Hepatocyte (in vitro differentiated cells): ENCODE measurements around the gene NUP43. TPM values are rescaled to one million over a fixed set of nuclear protein-coding genes. Genes with fewer than 3 reads are reported as not detected.
"Not testable (repeated sequence)": the region's sequence is repeated elsewhere in the genome, so short reads cannot be mapped to it uniquely, and the experiment has no call there.

Experiments
- DNase-seq: peaks from one replicate; pipeline ENCODE4 v3.0.0-alpha.2; 2016; ENCODE audit warnings: low spot score
- H2AFZ ChIP-seq: fragments of 200-600 bp; sonication (generic); 2 replicates; pipeline ENCODE4 v1.6.0; 2016; ENCODE audit warnings: antibody characterized with exemption, mild to moderate bottlenecking
- H3K27ac ChIP-seq: fragments of 200-600 bp; sonication (generic); 2 replicates; pipeline ENCODE4 v1.5.1; 2016; ENCODE audit warnings: mild to moderate bottlenecking
- H3K27me3 ChIP-seq: fragments of 200-600 bp; sonication (generic); 2 replicates; pipeline ENCODE4 v1.6.1; 2016
- H3K36me3 ChIP-seq: fragments of 200-600 bp; sonication (generic); replicated peaks from 2 replicates; pipeline ENCODE4 v1.5.1; 2016; ENCODE audit warnings: low read depth; ENCODE audit not compliant: insufficient read depth
- H3K4me1 ChIP-seq: fragments of 200-600 bp; sonication (generic); 2 replicates; pipeline ENCODE4 v1.5.1; 2016; ENCODE audit warnings: mild to moderate bottlenecking, moderate library complexity; ENCODE audit not compliant: insufficient read depth
- H3K4me2 ChIP-seq: fragments of 200-600 bp; sonication (generic); 2 replicates; pipeline ENCODE4 v1.6.0; 2016
- H3K4me3 ChIP-seq: fragments of 200-600 bp; sonication (generic); 2 replicates; pipeline ENCODE4 v1.5.1; 2016; ENCODE audit warnings: mild to moderate bottlenecking
- H3K79me2 ChIP-seq: fragments of 200-600 bp; sonication (generic); 2 replicates; pipeline ENCODE4 v1.6.0; 2017; ENCODE audit warnings: mild to moderate bottlenecking
- H3K9me2 ChIP-seq: fragments of 200-600 bp; sonication (generic); replicated peaks from 2 replicates; pipeline ENCODE4 v1.6.0; 2017; ENCODE audit warnings: mild to moderate bottlenecking; ENCODE audit not compliant: insufficient read depth
- H3K9me3 ChIP-seq: fragments of 200-600 bp; sonication (generic); 2 replicates; pipeline ENCODE4 v1.5.1; 2016; ENCODE audit warnings: low read depth, mild to moderate bottlenecking
- H4K20me1 ChIP-seq: fragments of 200-600 bp; sonication (generic); 2 replicates; pipeline ENCODE4 v1.6.0; 2016; ENCODE audit warnings: mild to moderate bottlenecking; ENCODE audit not compliant: insufficient read depth, poor library complexity, severe bottlenecking
- CTCF ChIP-seq: fragments of 200-600 bp; sonication (generic); IDR thresholded peaks from 2 replicates; pipeline ENCODE4 v1.5.1; 2016; ENCODE audit warnings: antibody characterized with exemption, mild to moderate bottlenecking; ENCODE audit not compliant: poor library complexity
- EZH2 ChIP-seq: fragments of 200-600 bp; sonication (generic); IDR thresholded peaks from 2 replicates; pipeline ENCODE4 v1.6.1; 2016; ENCODE audit warnings: antibody characterized with exemption, mild to moderate bottlenecking, borderline replicate concordance
- EZH2phosphoT487 ChIP-seq: fragments of 200-600 bp; sonication (generic); IDR thresholded peaks from one replicate; pipeline ENCODE4 v1.6.1; 2018; ENCODE audit warnings: antibody characterized with exemption, mild to moderate bottlenecking, low read depth, moderate library complexity; ENCODE audit not compliant: unreplicated experiment, severe bottlenecking
- WGBS: methylation state at CpG from one replicate; pipeline ENCODE4 v1.1.6; 2016; ENCODE audit warnings: low lambda C conversion rate; ENCODE audit errors: missing lambda C conversion rate; 5-methylcytosine and 5-hydroxymethylcytosine counted together
- polyA plus RNA-seq: library from polyadenylated mRNA; unstranded; fragments of >200 nt; fragmentation: Nextera tagmentation; extraction: Ambion mirVana; gene quantifications from 2 replicates; pipeline ENCODE4 v1.2.1, GENCODE V29; 2016
- total RNA-seq: library from RNA; depleted of rRNA; stranded (reverse); fragments of >200 nt; gene quantifications from 2 replicates; pipeline ENCODE4 v1.2.3, GENCODE V29; 2014

NUP43 gene
- total and polyA plus RNA-seq, 2 experiments from 2014 or later, result 9.8 to 37.2 TPM

GRCh38 chr6:149754548-149754947, 8.2 kb upstream of the NUP43 start:
- peaks cover 99% of the 10 kb centered on the region for H3K79me2 ChIP-seq
- H3K27ac ChIP-seq, result no peak overlapping the region
- 81% methylated on average over 4 of the region's 4 CpGs for WGBS
- DNase-seq, result no peak
- H3K9me3 ChIP-seq, result no peaks in the 10 kb centered on the region
- no peaks in the 10 kb centered on the region for H3K36me3 ChIP-seq
- H2AFZ ChIP-seq, result no peak overlapping the region
- H4K20me1 ChIP-seq, result no peaks in the 10 kb centered on the region
- H3K4me2 ChIP-seq, result no peak overlapping the region
- H3K4me1 ChIP-seq, result no peaks in the 10 kb centered on the region
- TF ChIP-seq EZH2 (no peak), EZH2phosphoT487 (no peak), CTCF (no peak)
- no peaks in the 10 kb centered on the region for H3K9me2 ChIP-seq
- H3K27me3 ChIP-seq, result no peaks in the 10 kb centered on the region
- H3K4me3 ChIP-seq, result no peak overlapping the region

- H3K36me3 ChIP-seq, H3K27ac ChIP-seq: not testable (repeated sequence)
Measured at GRCh38 chr6:149753374-149753637, 7.0 kb upstream of the NUP43 start.

GRCh38 chr6:149752600-149753373, 6.5 kb upstream of the NUP43 start:
- WGBS, result 93% methylated on average over 4 of the region's 4 CpGs
- no peaks in the 10 kb centered on the region for H3K4me1 ChIP-seq

More at GRCh38 chr6:149753374-149753637, 7.0 kb upstream of the NUP43 start:
- H4K20me1 ChIP-seq, H3K9me3 ChIP-seq, H3K4me2 ChIP-seq, H3K9me2 ChIP-seq, H3K4me1 ChIP-seq, H2AFZ ChIP-seq, DNase-seq, H3K27me3 ChIP-seq, H3K4me3 ChIP-seq: not testable (repeated sequence)
- 90% methylated on average over 3 of the region's 3 CpGs for WGBS
- peaks cover 86% of the 10 kb centered on the region for H3K79me2 ChIP-seq

GRCh38 chr6:149751920-149752319, 5.6 kb upstream of the NUP43 start:
- peak overlapping the region; percentile 88 for H3K4me2 ChIP-seq

More at GRCh38 chr6:149752600-149753373, 6.5 kb upstream of the NUP43 start:
- Histone ChIP-seq H2AFZ (no peak overlapping the region), H3K79me2 (peaks cover 81% of the 10 kb centered on the region), H4K20me1 (no peaks in the 10 kb centered on the region), H3K27ac (no peak overlapping the region), H3K4me2 (no peak overlapping the region), H3K4me3 (no peak overlapping the region), H3K27me3 (no peaks in the 10 kb centered on the region), H3K36me3 (no peaks in the 10 kb centered on the region), H3K9me2 (no peaks in the 10 kb centered on the region), H3K9me3 (no peaks in the 10 kb centered on the region)
- no peak for DNase-seq
- TF ChIP-seq EZH2 (no peak), EZH2phosphoT487 (no peak), CTCF (no peak)

More at GRCh38 chr6:149751920-149752319, 5.6 kb upstream of the NUP43 start:
- not testable (repeated sequence) for H4K20me1 ChIP-seq, H3K27ac ChIP-seq, H3K9me3 ChIP-seq, DNase-seq, H3K4me1 ChIP-seq, H3K9me2 ChIP-seq, H2AFZ ChIP-seq, H3K36me3 ChIP-seq, H3K4me3 ChIP-seq, H3K27me3 ChIP-seq
- H3K79me2 ChIP-seq, result peaks cover 72% of the 10 kb centered on the region
- WGBS, result 96% methylated on average over 5 of the region's 5 CpGs
